ENCODE measurements around the gene MPO. TPM values are rescaled to one million over a fixed set of nuclear protein-coding genes. Genes with fewer than 3 reads are reported as not detected.

MPO gene
- total RNA-seq (0.13 TPM in 1 of 2 replicates, not detected in the other), polyA plus RNA-seq (not detected in 2 replicates)

GRCh38 chr17:58280480-58281217 is at the start of gene MPO:
Gene MPO, minus strand, starts transcription at chr17:58280935. Its CDS starts 177 bp downstream, at chr17:58280758.
- Histone ChIP-seq H3K36me3 (replicated peaks; ENCODE audit: insufficient read depth, low read depth) (no peaks in the 10 kb centered on the region), H3K27ac (no peak within 1 kb of the TSS), H3K4me3 (no peak within 1 kb of the TSS), H4K20me1 (ENCODE audit: insufficient read depth, poor library complexity, severe bottlenecking) (no peaks in the 10 kb centered on the region), H3K27me3 (no peaks in the 10 kb centered on the region), H3K9me2 (replicated peaks; ENCODE audit: insufficient read depth) (no peaks in the 10 kb centered on the region), H3K9me3 (ENCODE audit: low read depth) (no peaks in the 10 kb centered on the region), H2AFZ (no peak within 1 kb of the TSS), H3K4me2 (no peak within 1 kb of the TSS), H3K79me2 (no peaks in the 10 kb centered on the region), H3K4me1 (ENCODE audit: insufficient read depth) (no peaks in the 10 kb centered on the region)
- no peak for DNase-seq (ENCODE audit: low spot score)
- WGBS (ENCODE audit: low lambda C conversion rate, missing lambda C conversion rate) = 95% methylated on average over 4 of the region's 5 CpGs
- TF ChIP-seq EZH2 (IDR thresholded peaks at IDR 0.05; ENCODE audit: borderline replicate concordance) = no peak
- no peak for TF ChIP-seq EZH2phosphoT487 (IDR thresholded peaks at IDR 0.05; ENCODE audit: low read depth, severe bottlenecking, unreplicated experiment)
- no peak for TF ChIP-seq CTCF (IDR thresholded peaks at IDR 0.05; ENCODE audit: poor library complexity)

GRCh38 chr17:58329810-58330537 is 49.2 kb upstream of the MPO start:
- WGBS (ENCODE audit: low lambda C conversion rate, missing lambda C conversion rate) = 87% methylated on average over 4 of the region's 4 CpGs
- no peak for DNase-seq (ENCODE audit: low spot score)
- H3K27me3 ChIP-seq = no peaks in the 10 kb centered on the region
- TF ChIP-seq EZH2phosphoT487 (IDR thresholded peaks at IDR 0.05; ENCODE audit: low read depth, severe bottlenecking, unreplicated experiment) = no peak
- no peak for TF ChIP-seq EZH2 (IDR thresholded peaks at IDR 0.05; ENCODE audit: borderline replicate concordance)
- no peak for TF ChIP-seq CTCF (IDR thresholded peaks at IDR 0.05; ENCODE audit: poor library complexity)
- H2AFZ ChIP-seq = no peak overlapping the region
- no peaks in the 10 kb centered on the region for H3K36me3 ChIP-seq (replicated peaks; ENCODE audit: insufficient read depth, low read depth)
- H3K4me2 ChIP-seq = no peak overlapping the region
- H3K4me3 ChIP-seq = no peak overlapping the region
- peaks cover 2% of the 10 kb centered on the region for H3K4me1 ChIP-seq (ENCODE audit: insufficient read depth)
- H3K79me2 ChIP-seq = no peaks in the 10 kb centered on the region
- H4K20me1 ChIP-seq (ENCODE audit: insufficient read depth, poor library complexity, severe bottlenecking) = no peaks in the 10 kb centered on the region
- H3K9me2 ChIP-seq (replicated peaks; ENCODE audit: insufficient read depth) = no peaks in the 10 kb centered on the region
- H3K9me3 ChIP-seq (ENCODE audit: low read depth) = no peaks in the 10 kb centered on the region
- no peak overlapping the region for H3K27ac ChIP-seq

GRCh38 chr17:58329035-58329809 is 48.5 kb upstream of the MPO start:
- Histone ChIP-seq H3K4me2 (peak overlapping the region; percentile 53), H3K79me2 (no peaks in the 10 kb centered on the region), H3K9me3 (ENCODE audit: low read depth) (no peaks in the 10 kb centered on the region), H3K27ac (no peak overlapping the region), H3K27me3 (no peaks in the 10 kb centered on the region), H3K4me1 (ENCODE audit: insufficient read depth) (peaks cover 5% of the 10 kb centered on the region), H3K4me3 (no peak overlapping the region), H3K36me3 (replicated peaks; ENCODE audit: insufficient read depth, low read depth) (no peaks in the 10 kb centered on the region), H3K9me2 (replicated peaks; ENCODE audit: insufficient read depth) (no peaks in the 10 kb centered on the region), H4K20me1 (ENCODE audit: insufficient read depth, poor library complexity, severe bottlenecking) (no peaks in the 10 kb centered on the region), H2AFZ (no peak overlapping the region)
- DNase-seq (ENCODE audit: low spot score) = no peak
- 66% methylated on average over 16 of the region's 16 CpGs for WGBS (ENCODE audit: low lambda C conversion rate, missing lambda C conversion rate)
- TF ChIP-seq EZH2 (IDR thresholded peaks at IDR 0.05; ENCODE audit: borderline replicate concordance) (no peak), CTCF (IDR thresholded peaks at IDR 0.05; ENCODE audit: poor library complexity) (no peak), EZH2phosphoT487 (IDR thresholded peaks at IDR 0.05; ENCODE audit: low read depth, severe bottlenecking, unreplicated experiment) (no peak)

All from hepatocyte (in vitro differentiated cells).